CD4-positive, alpha-beta memory T cell (primary cell): ENCODE measurements around the gene MRPL14. TPM values are rescaled to one million over a fixed set of nuclear protein-coding genes. Genes with fewer than 3 reads are reported as not detected.
A peak's percentile ranks its signal among the peaks of the same experiment; 100 is the strongest.

Experiments used
- CTCF ChIA-PET: fragments of 350-600 bp; sonication (Branson Sonifier 250); formaldehyde crosslinking; loops from one replicate; lab custom pipeline; 2021; ENCODE audit warnings: inconsistent platforms; ENCODE audit not compliant: partially characterized antibody; lab: Charles Lee
- POLR2A ChIA-PET: fragments of 350-600 bp; sonication (Branson Sonifier 250); formaldehyde crosslinking; loops from one replicate; lab custom pipeline; 2021; ENCODE audit not compliant: partially characterized antibody; lab: Charles Lee
- DNase-seq, 5 donors: peaks; one replicate each; pipeline versions ENCODE4 v3.0.0 to v3.0.0-alpha.2; 2020 to 2022; ENCODE audit warnings: mixed read lengths in 1 of 5
- H3K27ac ChIP-seq: one replicate; pipeline ENCODE4 v1.7.0; 2013; ENCODE audit warnings: low read depth, low read length
- H3K27me3 ChIP-seq: 2 replicates; pipeline ENCODE4 v1.7.0; 2013; ENCODE audit warnings: mild to moderate bottlenecking, low read length, moderate library complexity; ENCODE audit not compliant: insufficient read depth
- H3K36me3 ChIP-seq: 2 replicates; pipeline ENCODE4 v1.7.0; 2013; ENCODE audit warnings: mild to moderate bottlenecking, low read length, moderate library complexity; ENCODE audit not compliant: insufficient read depth
- H3K4me1 ChIP-seq: 2 replicates; pipeline ENCODE4 v1.7.0; 2013; ENCODE audit warnings: mild to moderate bottlenecking, low read length, moderate library complexity; ENCODE audit not compliant: insufficient read depth
- H3K4me3 ChIP-seq, 2 donors: one replicate each; pipeline ENCODE4 v1.7.0; 2013; ENCODE audit warnings: low read length in 2 of 2, mild to moderate bottlenecking in 1 of 2
- H3K9me3 ChIP-seq, 2 donors: one replicate each; pipeline ENCODE4 v1.7.0; 2013; ENCODE audit warnings: low read length in 2 of 2, control low read depth in 1 of 2; ENCODE audit not compliant: control insufficient read depth in 1 of 2
- H3K27ac Mint-ChIP-seq, 7 donors: one replicate each; pipeline ENCODE4 v1.8.0; 2020 to 2021; ENCODE audit warnings: mixed read lengths in 7 of 7, mild to moderate bottlenecking in 6 of 7, inconsistent platforms in 3 of 7, moderate library complexity in 3 of 7
- H3K27me3 Mint-ChIP-seq, 2 donors: one replicate each; pipeline ENCODE4 v1.8.0; 2020 to 2021; ENCODE audit warnings: mixed read lengths in 2 of 2
- H3K36me3 Mint-ChIP-seq, 2 donors: one replicate each; pipeline ENCODE4 v1.8.0; 2020 to 2021; ENCODE audit warnings: mixed read lengths in 2 of 2, inconsistent platforms in 1 of 2, mild to moderate bottlenecking in 1 of 2
- H3K4me1 Mint-ChIP-seq, 4 donors: one replicate each; pipeline ENCODE4 v1.8.0; 2020 to 2021; ENCODE audit warnings: mixed read lengths in 4 of 4, mild to moderate bottlenecking in 1 of 4
- H3K4me3 Mint-ChIP-seq, 8 donors: one replicate each; pipeline ENCODE4 v1.8.0; 2020 to 2021; ENCODE audit warnings: mixed read lengths in 8 of 8, mild to moderate bottlenecking in 7 of 8, moderate library complexity in 6 of 8, inconsistent platforms in 3 of 8
- H3K9me3 Mint-ChIP-seq, 8 donors: one replicate each; pipeline ENCODE4 v1.8.0; 2020 to 2021; ENCODE audit warnings: mixed read lengths in 8 of 8, mild to moderate bottlenecking in 5 of 8, inconsistent platforms in 3 of 8, moderate library complexity in 1 of 8
- intact Hi-C: fragments of 100-400 bp; cut with micrococcal nuclease; formaldehyde crosslinking; loops from one replicate; pipeline ENCODE4 v1.15.1; 2023
- polyA plus RNA-seq, 2 donors: library from polyadenylated mRNA; unstranded; fragments of 300-500 nt; fragmentation: Illumina TruSeq; gene quantifications; one replicate each; pipeline ENCODE4 v1.2.3, GENCODE V29; 2021
- total RNA-seq, 2 experiments: library from RNA; stranded (reverse); gene quantifications; one replicate each; pipeline ENCODE4 v1.2.3, GENCODE V29; 2021

Gene MRPL14
- total and polyA plus RNA-seq, 4 experiments from 2014 or later: 21.7 to 123 (median 63.4) TPM

DNA sequence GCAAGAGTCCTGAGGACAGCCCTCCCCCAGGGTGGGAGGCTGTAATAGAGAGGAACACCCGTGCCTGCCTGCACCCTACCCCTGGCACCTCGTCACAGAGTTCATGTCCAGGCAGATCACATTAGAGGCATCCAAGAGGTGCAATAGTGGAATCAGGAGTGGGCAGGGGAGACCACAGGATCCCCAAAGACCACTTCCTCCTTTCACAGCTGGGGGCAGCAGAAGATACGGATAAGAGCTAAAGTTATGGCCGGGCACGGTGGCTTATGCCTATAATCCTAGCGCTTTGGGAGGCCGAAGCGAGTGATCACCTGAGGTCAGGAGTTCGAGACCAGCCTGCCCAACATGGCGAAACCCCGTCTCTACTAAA, 29.9 kb upstream of the MRPL14 start:
- no peaks in the 10 kb centered on the region for H3K9me3 Mint-ChIP-seq
- H3K4me1 Mint-ChIP-seq: peaks cover 0 to 5% (median 3%) of the 10 kb centered on the region in 4 donors
- no peaks in the 10 kb centered on the region for H3K9me3 ChIP-seq
- H3K27me3 ChIP-seq: no peaks in the 10 kb centered on the region
- peaks cover 7% of the 10 kb centered on the region for H3K4me1 ChIP-seq
- ChIA-PET POLR2A (no interaction called here), CTCF (interaction anchor here (0.9 kb wide), 1 partner anchor 59 kb away, joined by 3 read pairs; no protein-coding TSS in a partner anchor)
- H3K36me3 ChIP-seq: no peaks in the 10 kb centered on the region
- H3K4me3 ChIP-seq: no peak overlapping the region
- H3K27ac Mint-ChIP-seq: no peak overlapping the region
- DNase-seq: no peak
- H3K4me3 Mint-ChIP-seq: no peak overlapping the region
- H3K36me3 Mint-ChIP-seq: peaks cover 0 to 3% of the 10 kb centered on the region in 2 donors
- intact Hi-C loops: no loop called here
- peaks cover 4% of the 10 kb centered on the region in 2 donors for H3K27me3 Mint-ChIP-seq
- H3K27ac ChIP-seq: no peak overlapping the region

DNA sequence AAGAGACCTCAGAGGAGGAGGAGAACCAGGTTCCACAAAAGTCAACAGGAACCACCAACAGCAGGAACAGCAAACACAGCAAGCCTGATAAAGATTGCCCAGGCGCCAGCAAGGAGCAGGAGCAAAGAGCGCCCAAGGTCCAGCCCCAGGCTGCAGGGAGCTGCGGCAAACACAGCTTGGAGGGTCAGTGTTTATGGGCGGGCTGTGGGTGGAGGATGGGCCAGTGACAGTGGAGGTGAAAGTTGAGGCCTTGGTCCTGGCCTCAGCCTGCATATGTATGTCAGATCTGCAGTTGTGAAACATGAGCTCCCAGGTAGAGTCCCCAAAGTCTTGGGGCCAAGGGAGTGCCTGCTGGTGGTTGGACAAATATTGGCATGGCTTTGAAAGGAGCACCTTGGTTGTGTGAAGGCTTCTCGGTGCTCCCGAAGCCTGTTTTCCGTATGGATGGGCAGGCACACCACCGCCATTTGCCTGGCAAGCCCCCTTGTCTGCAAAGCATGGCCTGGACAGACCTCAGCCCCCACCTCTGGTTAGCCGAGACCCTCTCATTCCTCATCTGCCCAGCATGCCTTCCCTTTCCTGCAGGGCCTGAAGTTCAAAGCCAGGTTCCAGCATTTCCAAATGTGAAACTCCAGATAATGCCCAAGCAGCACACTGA, 29.4 kb upstream of the MRPL14 start:
- H3K9me3 ChIP-seq: no peaks in the 10 kb centered on the region
- Mint-ChIP-seq H3K27me3 (peaks cover under 1 to 4% of the 10 kb centered on the region in 2 donors), H3K36me3 (peaks cover 0 to 3% of the 10 kb centered on the region in 2 donors), H3K4me1 (peaks cover 2 to 5% (median 5%) of the 10 kb centered on the region in 4 donors), H3K9me3 (no peaks in the 10 kb centered on the region), H3K4me3 (no peak overlapping the region), H3K27ac (peak overlapping the region in 1 of 7 donors; percentile 73)
- POLR2A ChIA-PET: no interaction called here
- no peak overlapping the region for H3K4me3 ChIP-seq
- H3K4me1 ChIP-seq: peaks cover 12% of the 10 kb centered on the region
- intact Hi-C loops: no loop called here
- no peaks in the 10 kb centered on the region for H3K36me3 ChIP-seq
- H3K27me3 ChIP-seq: no peaks in the 10 kb centered on the region
- no peak overlapping the region for H3K27ac ChIP-seq
- CTCF ChIA-PET: interaction anchor here (0.9 kb wide), 1 partner anchor 58 kb away, joined by 3 read pairs; no protein-coding TSS in a partner anchor
- DNase-seq: no peak

DNA sequence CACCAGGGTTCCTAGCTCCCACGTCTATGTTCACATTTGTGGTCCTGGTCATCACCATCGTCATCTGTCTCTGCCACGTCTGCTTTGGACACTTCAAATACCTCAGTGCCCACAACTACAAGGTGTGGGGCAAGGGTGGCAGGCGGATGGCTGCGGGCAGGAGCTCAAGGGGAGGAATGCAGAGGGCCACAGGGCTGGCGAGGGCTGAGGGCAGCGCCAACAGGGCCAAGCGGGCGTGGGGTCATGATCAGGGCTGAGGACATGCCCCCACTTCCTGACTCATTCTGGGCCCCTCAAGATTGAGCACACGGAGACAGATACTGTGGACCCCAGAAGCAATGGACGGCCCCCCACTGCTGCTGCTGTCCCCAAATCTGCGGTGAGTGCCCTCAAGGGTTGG, 26.8 kb upstream of the MRPL14 start:
- DNase-seq: no peak
- no peaks in the 10 kb centered on the region for H3K9me3 ChIP-seq
- no peak overlapping the region for H3K4me3 ChIP-seq
- peaks cover 5 to 12% (median 9%) of the 10 kb centered on the region in 4 donors for H3K4me1 Mint-ChIP-seq
- H3K27me3 Mint-ChIP-seq: peaks cover 0 to 4% of the 10 kb centered on the region in 2 donors
- H3K36me3 Mint-ChIP-seq: peaks cover 2 to 8% of the 10 kb centered on the region in 2 donors
- no peak overlapping the region for H3K4me3 Mint-ChIP-seq
- no peak overlapping the region for H3K27ac ChIP-seq
- H3K36me3 ChIP-seq: peaks cover under 1% of the 10 kb centered on the region
- no peak overlapping the region for H3K27ac Mint-ChIP-seq
- H3K27me3 ChIP-seq: no peaks in the 10 kb centered on the region
- POLR2A ChIA-PET: interaction anchor here (0.9 kb wide), 1 partner anchor 10 kb away, joined by 3 read pairs; no protein-coding TSS in a partner anchor
- intact Hi-C loops: no loop called here
- CTCF ChIA-PET: interaction anchor here (0.7 to 3.9 kb wide), 3 partner anchors 32 to 76 kb away, joined by 3 to 47 read pairs (median 3); no protein-coding TSS in a partner anchor
- H3K4me1 ChIP-seq: peaks cover 16% of the 10 kb centered on the region
- no peaks in the 10 kb centered on the region for H3K9me3 Mint-ChIP-seq

DNA sequence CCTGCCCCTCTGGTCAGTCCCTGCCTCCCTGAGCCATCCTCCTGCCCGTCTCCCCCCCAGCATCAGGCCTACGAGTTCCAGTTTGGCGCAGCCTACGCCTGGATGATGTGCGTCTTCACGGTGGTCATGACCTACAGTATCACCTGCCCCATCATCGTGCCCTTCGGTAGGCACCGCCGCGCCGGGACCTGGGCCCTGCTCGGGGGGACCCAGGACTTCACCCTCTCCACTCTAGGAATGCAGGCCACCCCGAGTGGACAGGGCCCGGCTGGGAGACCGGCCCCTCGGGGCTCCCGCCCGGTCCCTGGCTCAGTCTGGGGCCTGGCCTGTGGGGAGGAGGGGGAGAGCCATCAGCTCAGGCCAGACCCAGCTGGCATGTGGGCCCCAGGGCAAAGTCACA, 25.3 kb upstream of the MRPL14 start:
- no peak overlapping the region for H3K4me3 Mint-ChIP-seq

DNA sequence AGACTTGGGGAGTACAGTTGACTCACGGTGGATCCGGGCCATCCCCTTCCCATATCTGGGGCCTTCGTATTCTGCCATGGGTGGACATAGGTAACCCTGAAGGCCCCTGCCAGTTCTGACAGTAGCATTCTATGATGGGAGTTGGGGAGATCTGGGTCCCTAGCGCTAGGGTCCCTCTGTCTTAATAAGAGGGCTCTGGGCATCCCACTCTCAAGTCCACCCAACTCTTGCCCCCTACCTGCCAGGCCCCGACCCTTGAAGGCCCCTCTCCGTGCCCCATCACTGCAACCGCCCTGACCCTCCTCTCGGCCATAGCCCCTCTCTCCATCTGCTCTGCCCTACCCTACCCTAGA, 24.8 kb upstream of the MRPL14 start:
- H3K4me3 Mint-ChIP-seq: peak overlapping the region in 1 of 8 donors; percentile 43
- intact Hi-C loops: no loop called here

More for the DNA sequence above, 25.3 kb upstream of the MRPL14 start:
- Mint-ChIP-seq H3K27ac (no peak overlapping the region), H3K4me1 (peaks cover 5 to 12% (median 9%) of the 10 kb centered on the region in 4 donors), H3K27me3 (peaks cover 0 to 2% of the 10 kb centered on the region in 2 donors), H3K9me3 (no peaks in the 10 kb centered on the region), H3K36me3 (peaks cover 8 to 18% of the 10 kb centered on the region in 2 donors)
- Histone ChIP-seq H3K4me1 (peaks cover 16% of the 10 kb centered on the region), H3K36me3 (peaks cover 13% of the 10 kb centered on the region), H3K27me3 (no peaks in the 10 kb centered on the region), H3K27ac (no peak overlapping the region), H3K4me3 (no peak overlapping the region), H3K9me3 (no peaks in the 10 kb centered on the region)
- CTCF ChIA-PET: interaction anchor here (1.3 to 3.9 kb wide), 2 partner anchors 31 to 55 kb away, joined by 3 to 47 read pairs; no protein-coding TSS in a partner anchor
- POLR2A ChIA-PET: no interaction called here
- intact Hi-C loops: no loop called here
- no peak for DNase-seq

DNA sequence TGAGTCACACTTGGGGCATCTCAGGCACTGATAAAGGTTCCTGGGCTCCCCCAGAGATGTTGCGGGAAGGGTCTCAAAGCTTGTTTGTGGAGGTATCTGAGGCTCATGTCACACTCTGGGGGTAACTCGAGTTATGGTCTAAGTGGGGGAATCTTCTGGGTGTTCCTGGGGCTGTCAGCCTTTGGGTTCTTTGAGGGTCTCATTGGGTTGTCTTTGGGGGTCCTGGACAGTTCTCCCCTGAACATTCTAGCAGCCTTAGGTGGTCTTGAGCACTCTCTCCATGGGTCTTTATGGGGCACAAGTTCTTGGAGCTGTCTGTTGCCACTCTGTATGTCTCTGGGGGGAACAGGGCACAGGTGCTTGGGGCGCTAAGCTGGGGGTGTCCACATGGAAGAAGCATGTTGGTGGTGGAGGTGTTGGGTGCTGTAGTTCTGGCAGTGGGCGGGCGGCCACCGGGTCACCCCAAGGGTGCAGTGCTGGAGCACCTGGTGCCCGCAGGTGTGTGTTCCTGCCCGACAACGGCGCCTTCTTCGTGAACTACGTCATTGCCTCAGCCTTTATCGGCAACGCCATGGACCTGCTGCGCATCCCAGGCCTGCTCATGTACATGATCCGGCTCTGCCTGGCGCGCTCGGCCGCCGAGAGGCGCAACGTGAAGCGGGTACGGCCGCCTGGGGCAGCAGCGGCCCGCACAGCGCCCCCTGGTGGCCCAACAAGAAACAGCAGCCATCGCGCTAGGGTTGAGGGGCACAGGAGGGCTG, 24.3 kb upstream of the MRPL14 start:
- peak overlapping the region in 4 of 7 donors; percentile 18 to 59 (median 28) for H3K27ac Mint-ChIP-seq
- POLR2A ChIA-PET: interaction anchor here (0.9 kb wide), 1 partner anchor 55 kb away, joined by 3 read pairs; no protein-coding TSS in a partner anchor
- no peaks in the 10 kb centered on the region for H3K27me3 Mint-ChIP-seq

More for the DNA sequence above, 24.8 kb upstream of the MRPL14 start:
- peaks cover 8 to 22% of the 10 kb centered on the region in 2 donors for H3K36me3 Mint-ChIP-seq
- peaks cover 0 to 1% of the 10 kb centered on the region in 2 donors for H3K27me3 Mint-ChIP-seq
- H3K27me3 ChIP-seq: no peaks in the 10 kb centered on the region
- ChIA-PET POLR2A (no interaction called here), CTCF (interaction anchor here (1.2 to 3.9 kb wide), 5 partner anchors 10 to 55 kb away, joined by 3 to 50 read pairs (median 4); no protein-coding TSS in a partner anchor)
- no peak overlapping the region for H3K4me3 ChIP-seq
- DNase-seq: no peak
- no peak overlapping the region for H3K27ac ChIP-seq
- no peaks in the 10 kb centered on the region for H3K9me3 Mint-ChIP-seq
- H3K4me1 ChIP-seq: peaks cover 16% of the 10 kb centered on the region
- H3K36me3 ChIP-seq: peaks cover 13% of the 10 kb centered on the region
- peak overlapping the region in 1 of 7 donors; percentile 28 for H3K27ac Mint-ChIP-seq
- H3K4me1 Mint-ChIP-seq: peaks cover 5 to 12% (median 9%) of the 10 kb centered on the region in 4 donors
- no peaks in the 10 kb centered on the region for H3K9me3 ChIP-seq

More for the DNA sequence above, 24.3 kb upstream of the MRPL14 start:
- H3K4me3 Mint-ChIP-seq: peak overlapping the region in 3 of 8 donors; percentile 43 to 73 (median 55)
- CTCF ChIA-PET: interaction anchor here (0.7 to 3.2 kb wide), 7 partner anchors 11 to 54 kb away, joined by 3 to 50 read pairs (median 4); no protein-coding TSS in a partner anchor
- Histone ChIP-seq H3K27me3 (no peaks in the 10 kb centered on the region), H3K4me1 (peaks cover 16% of the 10 kb centered on the region), H3K4me3 (no peak overlapping the region), H3K9me3 (no peaks in the 10 kb centered on the region), H3K27ac (no peak overlapping the region), H3K36me3 (peaks cover 16% of the 10 kb centered on the region)
- H3K9me3 Mint-ChIP-seq: no peaks in the 10 kb centered on the region
- H3K4me1 Mint-ChIP-seq: peaks cover 5 to 12% (median 9%) of the 10 kb centered on the region in 4 donors
- DNase-seq: peak; percentile 72 to 80 (median 72)
- H3K36me3 Mint-ChIP-seq: peaks cover 8 to 26% of the 10 kb centered on the region in 2 donors
- intact Hi-C loops: loop anchor here (1.0 to 2.0 kb wide), 2 partner anchors 25 to 55 kb away; partner anchors contain the start of genes MRPL14 and TMEM63B
